DMS53 treated with DMSO at 0.1 percent for 48 hours (cell line): ENCODE data around the gene ADCY9.
"Not testable (repeated sequence)": the region's sequence is repeated elsewhere in the genome, so short reads cannot be mapped to it uniquely, and the experiment has no call there.

Experiments used
- DNase-seq: peaks from one replicate; lab custom pipeline; 2025; ENCODE audit not compliant: unreplicated experiment; lab: John Stamatoyannopoulos, UW

Gene ADCY9

GRCh38 chr16:4071686-4072561 is 44.3 kb downstream of the ADCY9 start:
- no peak for DNase-seq

GRCh38 chr16:4070936-4071335 is 45.3 kb downstream of the ADCY9 start:
- no peak for DNase-seq

- DNase-seq, result no peak
These were observed 48.8 kb downstream of the ADCY9 start for GRCh38 chr16:4067262-4068001.

GRCh38 chr16:4064950-4065352 is 51.3 kb downstream of the ADCY9 start:
- no peak for DNase-seq

- no peak for DNase-seq
These were observed 53.9 kb downstream of the ADCY9 start for GRCh38 chr16:4062212-4062802.

- no peak for DNase-seq
These were observed 55.4 kb downstream of the ADCY9 start for GRCh38 chr16:4060823-4061222.

GRCh38 chr16:4060009-4060408 is 56.2 kb downstream of the ADCY9 start:
- DNase-seq, result no peak

- peak; percentile 72 for DNase-seq
These were observed 57.9 kb downstream of the ADCY9 start for GRCh38 chr16:4058386-4058785.

GRCh38 chr16:4057439-4057877 is 58.8 kb downstream of the ADCY9 start:
- no peak for DNase-seq

- no peak for DNase-seq
These were observed 59.8 kb downstream of the ADCY9 start for GRCh38 chr16:4056161-4057105.

GRCh38 chr16:4055748-4056147 is 60.5 kb downstream of the ADCY9 start:
- DNase-seq, result no peak

- DNase-seq, result peak; percentile 95
These were observed 62.9 kb downstream of the ADCY9 start for GRCh38 chr16:4053301-4053845.

- DNase-seq, result peak; percentile 57
These were observed 63.4 kb downstream of the ADCY9 start for GRCh38 chr16:4052801-4053293.

GRCh38 chr16:4052096-4052495 is 64.1 kb downstream of the ADCY9 start:
- DNase-seq, result no peak

- DNase-seq, result no peak
These were observed 64.7 kb downstream of the ADCY9 start for GRCh38 chr16:4051591-4051990.

GRCh38 chr16:4049031-4049430 is 67.2 kb downstream of the ADCY9 start:
- DNase-seq, result no peak

- DNase-seq, result no peak
These were observed 67.8 kb downstream of the ADCY9 start for GRCh38 chr16:4048481-4048880.

- DNase-seq, result no peak
These were observed 70.0 kb downstream of the ADCY9 start for GRCh38 chr16:4046221-4046620.

- DNase-seq, result not testable (repeated sequence)
These were observed 70.7 kb downstream of the ADCY9 start for GRCh38 chr16:4045561-4045960.

GRCh38 chr16:4042581-4042980 is 73.7 kb downstream of the ADCY9 start:
- DNase-seq, result no peak
